IgD-negative memory B cell (primary cell): ENCODE results near the gene CATSPER1. TPM values are rescaled to one million over a fixed set of nuclear protein-coding genes. Genes with fewer than 3 reads are reported as not detected.
A peak's percentile ranks its signal among the peaks of the same experiment; 100 is the strongest.

ENCODE experiments used
- H3K27ac Mint-ChIP-seq, 3 donors: one replicate each; pipeline ENCODE4 v1.8.0; 2020 to 2022; ENCODE audit warnings: mild to moderate bottlenecking in 3 of 3, mixed read lengths in 3 of 3, moderate library complexity in 1 of 3
- H3K27me3 Mint-ChIP-seq: one replicate; pipeline ENCODE4 v1.8.0; 2021; ENCODE audit warnings: mixed read lengths
- H3K36me3 Mint-ChIP-seq: one replicate; pipeline ENCODE4 v1.8.0; 2020; ENCODE audit warnings: mild to moderate bottlenecking, mixed read lengths
- H3K4me1 Mint-ChIP-seq, 3 donors: one replicate each; pipeline ENCODE4 v1.8.0; 2020 to 2022; ENCODE audit warnings: mixed read lengths in 3 of 3, mild to moderate bottlenecking in 1 of 3
- H3K4me3 Mint-ChIP-seq, 4 donors: one replicate each; pipeline ENCODE4 v1.8.0; 2020 to 2022; ENCODE audit warnings: mild to moderate bottlenecking in 4 of 4, mixed read lengths in 4 of 4, moderate library complexity in 3 of 4
- H3K9me3 Mint-ChIP-seq, 3 donors: one replicate each; pipeline ENCODE4 v1.8.0; 2020 to 2021; ENCODE audit warnings: mixed read lengths in 3 of 3, mild to moderate bottlenecking in 1 of 3
- polyA plus RNA-seq: library from polyadenylated mRNA; unstranded; fragments of 300-500 nt; fragmentation: Illumina TruSeq; gene quantifications from one replicate; pipeline ENCODE4 v1.2.3, GENCODE V29; 2021

Gene CATSPER1
- polyA plus RNA-seq, 1 donor from 2014 or later, result not detected

DNA sequence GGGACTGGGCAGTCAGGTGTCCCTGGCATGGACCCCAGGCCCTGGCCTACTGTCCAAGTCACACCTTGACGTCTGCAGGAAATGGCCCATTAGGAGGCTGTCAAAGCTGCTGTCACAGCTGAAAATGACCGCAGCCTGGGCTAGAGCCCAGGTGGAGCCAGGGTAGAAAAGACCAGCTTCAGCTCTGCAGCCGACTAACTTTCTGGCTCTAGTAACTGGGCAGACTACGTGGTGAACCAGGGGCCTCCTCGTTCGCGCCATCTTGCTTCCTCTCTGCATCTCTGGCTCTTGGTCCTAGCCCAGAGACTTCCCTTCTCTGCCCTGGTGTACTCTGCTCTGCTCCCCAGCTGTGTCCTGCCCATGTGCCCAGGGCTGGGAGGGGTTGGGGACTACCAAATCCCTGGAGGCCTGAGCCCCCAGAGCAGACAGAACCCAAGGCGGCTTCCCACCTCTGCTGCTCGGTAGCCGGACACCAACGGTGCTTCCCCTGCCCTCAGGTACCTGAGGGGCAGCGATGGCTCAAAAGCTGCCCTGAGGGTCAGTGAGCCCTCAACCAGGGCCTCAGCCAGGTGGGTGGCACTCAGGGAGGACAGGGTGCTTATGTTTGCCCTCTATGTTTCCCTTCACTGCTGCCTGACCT, 45.1 kb downstream of the CATSPER1 start:
- H3K4me1 Mint-ChIP-seq, result peaks cover 0 to 1% (median 0%) of the 10 kb centered on the region in 3 donors
- no peaks in the 10 kb centered on the region for H3K27me3 Mint-ChIP-seq
- no peaks in the 10 kb centered on the region for H3K36me3 Mint-ChIP-seq
- H3K4me3 Mint-ChIP-seq, result no peak overlapping the region
- H3K27ac Mint-ChIP-seq, result peak overlapping the region in 1 of 3 donors; percentile 63
- H3K9me3 Mint-ChIP-seq, result no peaks in the 10 kb centered on the region

DNA sequence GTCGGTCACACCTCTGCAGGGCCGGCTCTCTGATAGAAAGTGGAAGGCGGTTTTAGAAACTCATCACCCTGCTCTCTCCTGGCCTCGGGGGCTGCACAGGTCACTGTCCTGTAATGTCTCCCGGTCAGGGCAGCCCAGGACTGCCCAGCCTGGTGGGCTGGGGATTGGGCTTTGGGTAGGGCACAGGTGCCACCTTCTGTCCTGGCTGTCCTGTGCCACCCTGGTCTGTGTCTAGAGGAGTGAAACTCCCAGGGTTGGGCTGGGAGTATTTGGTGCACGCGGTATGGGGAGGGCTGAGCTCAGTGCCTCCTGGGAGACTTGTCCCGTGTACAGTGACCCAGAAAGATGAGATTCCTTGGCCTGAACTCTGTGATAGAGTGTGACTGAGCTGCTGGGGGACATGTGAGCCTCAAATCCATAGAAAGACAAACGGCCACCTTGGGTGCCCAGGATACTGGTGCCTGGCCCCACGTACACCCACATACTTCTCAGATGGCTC, 47.0 kb downstream of the CATSPER1 start:
- Mint-ChIP-seq H3K36me3 (no peaks in the 10 kb centered on the region), H3K27ac (peak overlapping the region in 1 of 3 donors; percentile 75), H3K9me3 (no peaks in the 10 kb centered on the region), H3K4me1 (peaks cover 0 to 1% (median 0%) of the 10 kb centered on the region in 3 donors), H3K27me3 (no peaks in the 10 kb centered on the region), H3K4me3 (no peak overlapping the region)

DNA sequence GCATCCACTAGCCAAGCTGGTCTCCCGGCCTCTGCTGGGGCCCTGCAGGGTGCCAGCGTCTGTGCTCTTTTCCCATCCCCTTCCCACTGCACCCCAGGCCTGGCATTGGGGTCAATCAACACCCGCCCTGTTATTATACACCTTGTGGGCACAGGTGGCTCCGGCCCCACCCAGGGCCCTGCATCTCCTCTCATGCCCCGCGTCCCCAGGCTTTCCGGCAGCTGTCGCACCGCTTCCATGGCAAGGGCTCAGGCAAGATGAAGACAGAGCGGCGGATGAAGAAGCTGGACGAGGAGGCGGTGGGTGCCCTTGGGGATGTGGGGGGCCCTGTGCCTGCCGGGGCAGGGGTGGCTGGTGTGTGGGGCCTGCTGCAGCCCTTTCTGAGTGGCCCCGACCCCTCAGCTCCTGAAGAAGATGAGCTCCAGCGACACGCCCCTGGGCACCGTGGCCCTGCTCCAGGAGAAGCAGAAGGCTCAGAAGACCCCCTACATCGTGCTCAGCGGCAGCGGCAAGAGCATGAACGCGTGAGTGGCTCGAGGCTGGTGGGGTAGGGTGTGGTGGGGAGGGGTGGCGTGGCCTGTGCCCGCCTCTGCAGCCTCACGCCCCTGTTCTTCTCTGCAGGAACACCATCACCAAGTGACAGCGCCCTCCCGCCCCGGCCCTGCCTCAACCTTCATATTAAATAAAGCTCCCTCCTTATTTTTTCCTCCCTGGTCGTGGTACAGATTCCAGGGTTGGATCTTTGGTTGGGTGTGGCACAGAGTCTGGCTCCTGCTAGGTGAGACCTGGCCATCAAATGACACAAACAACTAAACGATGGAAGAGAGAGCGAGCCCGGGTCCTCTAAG, 47.7 kb downstream of the CATSPER1 start:
- peak overlapping the region in 1 of 3 donors; percentile 75 for H3K27ac Mint-ChIP-seq
- H3K4me3 Mint-ChIP-seq, result no peak overlapping the region
- H3K36me3 Mint-ChIP-seq, result peaks cover 2% of the 10 kb centered on the region
- peaks cover 0 to 1% (median 0%) of the 10 kb centered on the region in 3 donors for H3K4me1 Mint-ChIP-seq
- no peaks in the 10 kb centered on the region for H3K27me3 Mint-ChIP-seq
- H3K9me3 Mint-ChIP-seq, result no peaks in the 10 kb centered on the region

DNA sequence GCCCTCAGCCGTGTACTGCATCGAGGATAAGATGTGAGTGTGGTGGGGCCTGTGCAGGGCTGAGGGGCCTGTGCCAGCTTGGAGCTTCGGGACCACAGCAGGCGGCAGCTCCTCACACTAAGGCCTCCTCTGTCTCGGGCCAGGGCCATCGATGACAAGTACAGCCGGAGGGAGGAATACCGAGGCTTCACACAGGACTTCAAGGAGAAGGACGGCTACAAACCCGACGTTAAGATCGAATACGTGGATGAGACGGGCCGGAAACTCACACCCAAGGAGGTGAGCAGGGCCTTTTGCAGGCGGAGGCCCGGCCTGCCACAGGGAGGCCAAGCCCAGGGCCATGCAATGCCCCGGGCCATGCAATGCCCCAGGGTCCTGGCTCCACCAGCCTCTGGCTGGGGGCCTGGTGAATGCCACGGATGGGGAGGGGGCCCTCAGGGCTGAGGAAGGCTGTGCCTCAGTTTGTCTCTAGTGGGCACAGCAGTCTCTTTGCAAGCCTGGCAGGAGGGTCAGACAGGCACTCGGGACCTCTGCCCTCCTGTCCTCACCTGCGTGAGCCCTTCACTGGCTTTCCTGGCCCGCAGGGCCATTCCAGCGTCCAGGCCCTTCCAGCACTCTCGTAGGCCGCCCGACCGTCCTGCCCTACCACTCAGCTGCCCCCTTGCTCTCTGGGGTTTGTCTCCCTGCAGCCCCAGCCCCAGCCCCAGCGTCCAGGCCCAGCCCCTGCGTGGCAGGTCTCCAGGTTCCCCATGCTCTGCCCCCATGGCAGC, 48.5 kb downstream of the CATSPER1 start:
- Mint-ChIP-seq H3K4me1 (peaks cover 0 to 2% (median 1%) of the 10 kb centered on the region in 3 donors), H3K36me3 (peaks cover 3% of the 10 kb centered on the region), H3K27ac (no peak overlapping the region), H3K9me3 (no peaks in the 10 kb centered on the region), H3K4me3 (no peak overlapping the region), H3K27me3 (no peaks in the 10 kb centered on the region)

DNA sequence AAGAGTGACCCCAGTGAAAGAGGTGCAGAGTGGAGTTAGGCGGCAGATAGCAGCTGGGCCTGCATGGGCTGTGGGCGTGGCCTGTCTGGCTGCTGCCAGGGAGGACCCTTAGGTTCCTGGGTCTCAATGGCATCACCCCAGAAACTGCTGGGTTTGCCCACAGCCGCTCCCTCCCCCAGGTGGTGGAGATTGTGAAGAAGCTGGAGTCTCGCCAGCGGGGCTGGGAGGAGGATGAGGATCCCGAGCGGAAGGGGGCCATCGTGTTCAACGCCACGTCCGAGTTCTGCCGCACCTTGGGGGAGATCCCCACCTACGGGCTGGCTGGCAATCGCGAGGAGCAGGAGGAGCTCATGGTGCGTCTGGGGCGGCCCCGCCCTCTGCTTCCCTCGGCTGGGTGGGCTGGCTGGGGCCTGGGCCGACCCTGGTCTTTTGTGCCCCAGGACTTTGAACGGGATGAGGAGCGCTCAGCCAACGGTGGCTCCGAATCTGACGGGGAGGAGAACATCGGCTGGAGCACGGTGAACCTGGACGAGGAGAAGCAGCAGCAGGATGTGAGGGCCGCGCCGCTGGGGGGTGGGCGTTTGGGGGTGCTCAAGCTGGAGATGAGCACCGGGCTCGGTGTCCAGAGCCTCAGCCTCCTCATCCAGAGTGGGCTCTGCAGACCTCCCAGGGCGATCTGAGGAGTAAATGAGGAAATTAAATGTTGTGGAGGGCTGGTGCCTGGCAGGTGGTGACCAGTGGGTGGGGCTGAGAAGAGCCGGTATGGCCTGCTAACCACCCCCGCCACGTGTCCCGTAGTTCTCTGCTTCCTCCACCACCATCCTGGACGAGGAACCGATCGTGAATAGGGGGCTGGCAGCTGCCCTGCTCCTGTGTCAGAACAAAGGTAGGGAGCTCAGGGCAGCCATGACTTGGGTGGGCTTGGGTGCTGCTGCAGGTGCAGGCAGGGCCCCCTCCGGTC, 49.8 kb downstream of the CATSPER1 start:
- Mint-ChIP-seq H3K4me1 (peaks cover 0 to 2% (median 1%) of the 10 kb centered on the region in 3 donors), H3K27me3 (no peaks in the 10 kb centered on the region), H3K4me3 (no peak overlapping the region), H3K9me3 (no peaks in the 10 kb centered on the region), H3K36me3 (peaks cover 5% of the 10 kb centered on the region), H3K27ac (peak overlapping the region in 1 of 3 donors; percentile 56)

DNA sequence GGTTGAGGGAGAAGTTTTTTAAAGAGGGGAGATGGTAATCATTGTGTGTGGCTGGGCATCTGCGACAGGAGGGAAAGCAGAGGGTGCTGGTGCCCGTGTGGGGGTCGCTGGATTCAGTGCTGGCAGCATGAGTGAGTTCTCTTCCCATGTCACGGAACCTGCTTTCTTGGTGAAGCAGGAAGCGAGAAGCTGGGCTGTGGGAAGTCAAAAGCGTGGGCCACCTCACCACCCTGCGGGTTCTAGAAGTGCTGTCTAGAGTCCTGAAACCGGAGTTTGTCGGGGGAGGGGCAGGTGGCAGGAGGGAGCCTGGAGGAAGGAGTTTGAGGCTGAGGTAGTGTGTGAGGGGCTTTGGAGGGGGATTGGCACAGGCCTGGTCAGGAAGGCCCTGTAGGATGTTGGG, 50.5 kb downstream of the CATSPER1 start:
- peak overlapping the region in 2 of 3 donors; percentile 33 to 56 for H3K27ac Mint-ChIP-seq

DNA sequence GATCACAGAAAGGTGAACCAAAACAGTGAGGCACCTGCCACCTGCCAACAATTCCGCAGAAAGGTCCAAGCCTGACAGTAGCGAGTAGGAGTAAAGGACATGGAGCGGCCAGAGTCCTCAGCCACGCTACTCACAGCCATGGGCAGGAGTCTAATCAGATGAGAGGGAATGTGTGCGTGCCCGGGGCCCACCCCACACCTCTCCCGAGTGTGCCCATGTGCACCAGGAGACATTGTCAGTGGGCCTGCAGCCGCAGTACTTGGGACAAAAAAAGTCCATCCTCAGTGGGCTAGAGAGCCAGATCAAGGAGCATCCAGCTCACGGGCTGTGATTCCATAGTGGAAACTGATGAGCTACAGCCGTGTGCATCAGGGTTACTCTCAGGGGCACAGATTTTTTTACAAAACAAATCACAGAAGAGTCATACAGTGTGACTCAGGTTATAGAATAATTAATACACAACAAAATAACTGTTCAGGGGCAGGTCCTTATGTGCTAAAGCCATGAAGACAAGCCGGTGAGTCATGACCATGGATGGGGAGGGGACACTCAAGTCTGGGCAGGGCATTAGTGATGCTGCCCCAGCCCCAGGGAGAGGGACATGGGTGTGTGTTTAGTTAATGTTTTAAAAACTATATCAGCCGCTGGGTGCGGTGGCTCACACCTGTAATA, 52.7 kb downstream of the CATSPER1 start:
- Mint-ChIP-seq H3K4me3 (no peak overlapping the region), H3K27ac (no peak overlapping the region), H3K4me1 (peaks cover 0 to 2% (median 0%) of the 10 kb centered on the region in 3 donors), H3K27me3 (no peaks in the 10 kb centered on the region), H3K9me3 (no peaks in the 10 kb centered on the region), H3K36me3 (peaks cover 10% of the 10 kb centered on the region)

More for the DNA sequence above, 50.5 kb downstream of the CATSPER1 start:
- no peaks in the 10 kb centered on the region for H3K9me3 Mint-ChIP-seq
- no peaks in the 10 kb centered on the region for H3K27me3 Mint-ChIP-seq
- H3K4me1 Mint-ChIP-seq, result peaks cover 0 to 2% (median 1%) of the 10 kb centered on the region in 3 donors
- H3K36me3 Mint-ChIP-seq, result peaks cover 5% of the 10 kb centered on the region
- H3K4me3 Mint-ChIP-seq, result no peak overlapping the region

DNA sequence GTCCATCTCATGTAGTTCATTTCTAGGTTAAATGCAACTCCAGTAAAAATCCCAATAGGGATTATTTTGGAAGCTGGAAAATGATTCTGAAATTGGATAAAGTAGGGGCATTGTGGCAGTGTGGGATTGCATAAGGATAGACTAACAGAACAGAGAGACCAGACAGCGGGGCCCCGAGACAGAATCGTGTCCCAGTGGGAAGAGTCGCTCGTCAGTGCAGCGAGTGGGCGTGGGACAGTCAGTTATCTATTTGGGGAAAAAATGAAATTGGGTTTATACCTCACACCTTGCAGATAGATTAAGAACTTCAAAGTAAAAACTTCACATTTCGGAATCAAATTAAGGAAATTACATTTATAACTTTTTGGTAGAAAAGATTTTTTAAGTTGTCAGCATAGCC, 54.2 kb downstream of the CATSPER1 start:
- Mint-ChIP-seq H3K9me3 (no peaks in the 10 kb centered on the region), H3K4me1 (peaks cover 0 to 2% (median 2%) of the 10 kb centered on the region in 3 donors), H3K36me3 (peaks cover 10% of the 10 kb centered on the region), H3K4me3 (no peak overlapping the region), H3K27ac (peak overlapping the region; percentile 51 to 81 (median 78)), H3K27me3 (no peaks in the 10 kb centered on the region)

DNA sequence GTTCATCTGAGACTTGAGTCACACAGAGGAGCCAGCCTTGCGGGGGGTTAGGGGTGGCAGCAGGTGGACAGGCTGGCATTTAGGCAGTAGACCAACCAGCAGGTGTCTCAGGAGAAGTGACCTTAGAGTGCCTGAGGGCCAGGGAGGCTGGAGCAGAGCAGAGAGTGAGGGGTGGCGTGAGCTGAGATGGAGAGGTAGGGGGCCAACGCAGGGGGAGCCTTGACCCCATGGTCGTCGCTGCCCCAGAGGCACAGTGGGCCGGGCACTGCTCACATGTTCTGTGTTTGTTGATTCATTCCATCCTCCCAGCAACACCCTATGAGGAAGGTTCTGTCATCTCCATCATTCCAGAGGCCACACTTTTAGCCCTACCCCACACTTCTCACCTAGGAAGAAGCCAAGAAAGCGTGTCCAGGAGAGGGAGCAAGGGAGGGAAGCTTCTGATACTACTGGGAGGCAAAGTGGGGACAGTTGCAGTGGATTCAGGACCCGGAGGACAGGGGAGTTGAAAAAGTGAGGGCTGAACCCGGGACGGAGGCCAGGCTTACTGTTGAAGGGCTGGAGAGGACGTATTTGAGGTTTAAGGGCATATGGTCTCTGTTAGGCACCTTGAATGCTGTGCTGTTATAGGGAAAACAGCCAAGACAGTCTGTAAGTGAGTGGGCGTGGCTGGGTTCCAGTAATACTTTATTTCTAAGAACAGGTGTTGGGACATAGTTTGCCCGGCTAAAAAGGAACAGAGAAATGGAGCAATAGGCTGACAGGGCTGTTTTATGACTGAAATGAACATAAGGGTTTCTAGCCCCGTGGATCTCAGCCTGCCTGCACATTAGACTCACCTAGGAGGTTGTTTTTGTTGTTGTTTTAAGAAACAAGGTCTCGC, 57.4 kb downstream of the CATSPER1 start:
- H3K27me3 Mint-ChIP-seq, result no peaks in the 10 kb centered on the region
- peak overlapping the region in 1 of 3 donors; percentile 73 for H3K27ac Mint-ChIP-seq
- H3K36me3 Mint-ChIP-seq, result peaks cover 11% of the 10 kb centered on the region
- no peaks in the 10 kb centered on the region for H3K9me3 Mint-ChIP-seq
- peaks cover 0 to 6% (median 2%) of the 10 kb centered on the region in 3 donors for H3K4me1 Mint-ChIP-seq
- H3K4me3 Mint-ChIP-seq, result peak overlapping the region in 1 of 4 donors; percentile 67

DNA sequence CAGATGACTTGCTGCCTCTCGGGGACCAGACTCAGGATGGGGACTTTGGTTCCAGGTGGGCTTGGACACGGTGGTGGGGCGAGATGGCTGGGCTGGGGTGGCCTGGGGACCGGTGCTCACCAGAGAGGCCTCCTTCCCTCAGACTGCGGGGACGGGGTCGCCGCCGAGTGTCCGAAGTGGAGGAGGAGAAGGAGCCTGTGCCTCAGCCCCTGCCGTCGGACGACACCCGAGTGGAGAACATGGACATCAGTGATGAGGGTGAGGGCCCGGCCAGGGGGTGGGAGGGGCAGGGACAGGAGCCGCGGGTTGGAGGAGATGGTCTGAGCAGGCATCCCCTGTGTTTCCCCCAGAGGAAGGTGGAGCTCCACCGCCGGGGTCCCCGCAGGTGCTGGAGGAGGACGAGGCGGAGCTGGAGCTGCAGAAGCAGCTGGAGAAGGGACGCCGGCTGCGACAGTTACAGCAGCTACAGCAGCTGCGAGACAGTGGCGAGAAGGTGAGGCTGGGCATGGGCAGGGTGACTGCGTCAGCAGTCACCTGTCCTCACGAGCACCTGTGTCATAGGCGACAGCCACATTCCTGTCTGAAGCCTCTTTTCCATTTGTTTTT, 58.8 kb downstream of the CATSPER1 start:
- no peak overlapping the region for H3K27ac Mint-ChIP-seq
- H3K4me3 Mint-ChIP-seq, result no peak overlapping the region
- no peaks in the 10 kb centered on the region for H3K9me3 Mint-ChIP-seq
- H3K27me3 Mint-ChIP-seq, result no peaks in the 10 kb centered on the region
- H3K4me1 Mint-ChIP-seq, result peaks cover 8 to 18% (median 9%) of the 10 kb centered on the region in 3 donors
- H3K36me3 Mint-ChIP-seq, result peaks cover 7% of the 10 kb centered on the region
